Measurements from ENCODE around the gene SLC24A3.

DNA sequence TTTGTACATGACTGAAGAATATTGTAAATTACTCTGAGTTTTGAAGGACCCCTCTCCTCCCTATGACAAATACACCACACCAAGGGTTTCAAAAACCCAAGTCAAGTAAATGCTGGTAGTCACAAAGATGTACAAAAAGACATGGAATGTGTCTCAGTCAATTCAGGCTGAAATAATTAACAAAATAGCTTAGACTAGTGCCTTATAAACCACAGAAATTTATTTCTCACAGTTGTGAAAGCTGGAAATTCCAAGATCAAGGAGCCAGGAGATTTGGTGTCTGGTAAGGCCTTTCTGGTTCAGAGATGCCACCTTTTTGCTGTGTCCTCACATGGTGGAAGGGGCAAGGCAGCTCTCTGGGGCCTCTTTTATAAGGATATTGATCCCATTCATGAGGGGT lies 343.3 kb downstream of the SLC24A3 start:
- TF ChIP-seq, protein P1, sequence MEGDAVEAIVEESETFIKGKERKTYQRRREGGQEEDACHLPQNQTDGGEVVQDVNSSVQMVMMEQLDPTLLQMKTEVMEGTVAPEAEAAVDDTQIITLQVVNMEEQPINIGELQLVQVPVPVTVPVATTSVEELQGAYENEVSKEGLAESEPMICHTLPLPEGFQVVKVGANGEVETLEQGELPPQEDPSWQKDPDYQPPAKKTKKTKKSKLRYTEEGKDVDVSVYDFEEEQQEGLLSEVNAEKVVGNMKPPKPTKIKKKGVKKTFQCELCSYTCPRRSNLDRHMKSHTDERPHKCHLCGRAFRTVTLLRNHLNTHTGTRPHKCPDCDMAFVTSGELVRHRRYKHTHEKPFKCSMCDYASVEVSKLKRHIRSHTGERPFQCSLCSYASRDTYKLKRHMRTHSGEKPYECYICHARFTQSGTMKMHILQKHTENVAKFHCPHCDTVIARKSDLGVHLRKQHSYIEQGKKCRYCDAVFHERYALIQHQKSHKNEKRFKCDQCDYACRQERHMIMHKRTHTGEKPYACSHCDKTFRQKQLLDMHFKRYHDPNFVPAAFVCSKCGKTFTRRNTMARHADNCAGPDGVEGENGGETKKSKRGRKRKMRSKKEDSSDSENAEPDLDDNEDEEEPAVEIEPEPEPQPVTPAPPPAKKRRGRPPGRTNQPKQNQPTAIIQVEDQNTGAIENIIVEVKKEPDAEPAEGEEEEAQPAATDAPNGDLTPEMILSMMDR (conservative IDR thresholded peaks at IDR 0.05; ENCODE audit: low read length) = no peak
- TF ChIP-seq EZH2phosphoT487 (IDR thresholded peaks at IDR 0.05; ENCODE audit: borderline replicate concordance, low read depth, low read length) = no peak

All from OCI-LY7 (cell line).